HG03558 (cell line): ENCODE results near the gene AGBL5.
"Not testable (repeated sequence)": the region's sequence is repeated elsewhere in the genome, so short reads cannot be mapped to it uniquely, and the experiment has no call there.

ENCODE experiments used
- ATAC-seq: cut with Tn5 transposase; IDR thresholded peaks from one replicate; pipeline ENCODE4 v1.9.1; 2021; ENCODE audit warnings: moderate number of reproducible peaks; ENCODE audit not compliant: unreplicated experiment; ENCODE audit errors: extremely low read depth

AGBL5 gene

DNA sequence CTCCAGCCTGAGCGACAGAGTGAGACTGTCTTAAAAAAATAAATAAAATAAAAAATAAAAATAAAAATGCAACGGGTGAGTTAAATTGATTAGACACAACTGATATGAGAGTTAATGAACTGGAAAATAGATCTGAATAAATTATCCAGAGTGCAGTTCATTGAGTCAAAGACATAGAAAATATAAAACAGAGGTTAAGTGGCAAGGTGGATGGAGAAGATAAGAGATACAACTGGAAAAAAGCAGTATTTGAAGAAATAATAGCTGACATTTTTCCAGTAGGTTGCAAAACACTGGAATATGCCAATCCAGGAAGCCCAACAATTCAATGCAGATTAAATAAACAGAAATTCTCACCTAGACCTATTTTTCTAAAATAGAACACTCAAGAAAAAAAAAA, 56.8 kb downstream of the AGBL5 start:
- no peak for ATAC-seq

DNA sequence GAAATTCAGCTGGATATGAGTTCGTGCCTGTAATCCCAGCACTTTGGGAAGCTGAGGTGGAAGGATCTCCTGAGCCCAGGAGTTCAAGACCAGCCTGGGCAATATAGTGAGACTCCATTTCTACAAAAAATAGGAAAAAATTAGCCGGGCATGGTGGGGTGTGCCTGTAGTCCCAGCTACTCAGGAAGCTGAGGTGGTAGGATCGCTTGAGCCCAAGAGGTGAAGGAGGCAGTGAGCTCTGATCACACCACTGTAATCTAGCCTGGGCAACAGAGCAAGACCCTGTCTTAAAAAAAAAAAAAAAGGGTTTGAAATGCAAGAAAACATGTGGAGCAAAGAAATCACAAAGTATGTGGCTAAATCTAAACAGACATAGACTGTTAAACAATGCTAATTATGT, 57.6 kb downstream of the AGBL5 start:
- no peak for ATAC-seq

DNA sequence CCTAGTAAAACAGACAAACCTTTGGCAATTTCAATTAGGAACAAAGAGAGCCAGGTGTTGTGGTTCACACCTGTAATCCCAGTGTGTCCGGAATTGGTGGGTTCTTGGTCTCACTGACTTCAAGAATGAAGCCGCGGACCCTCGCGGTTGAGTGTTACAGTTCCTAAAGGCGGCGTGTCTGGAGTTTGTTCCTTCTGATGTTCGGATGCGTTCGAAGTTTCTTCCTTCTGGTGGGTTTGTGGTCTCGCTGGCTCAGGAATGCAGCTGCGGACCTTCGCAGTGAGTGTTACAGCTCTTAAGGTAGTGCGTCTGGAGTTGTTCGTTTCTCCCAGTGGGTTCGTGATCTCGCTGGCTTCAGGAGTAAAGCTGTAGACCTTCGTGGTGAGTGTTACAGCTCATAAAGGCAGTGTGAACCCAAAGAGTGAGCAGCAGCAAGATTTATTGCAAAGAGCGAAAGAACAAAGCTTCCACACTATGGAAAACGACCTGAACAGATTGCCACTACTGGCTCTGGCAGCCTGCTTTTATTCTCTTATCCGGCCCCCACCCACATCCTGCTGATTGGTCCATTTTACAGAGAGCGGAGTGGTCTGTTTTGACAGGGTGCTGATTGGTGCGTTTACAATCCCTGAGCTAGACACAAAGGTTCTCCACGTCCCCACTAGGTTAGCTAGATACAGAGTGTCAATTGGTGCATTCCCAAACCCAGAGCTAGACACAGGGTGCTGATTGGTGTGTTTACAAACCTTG, 59.3 kb downstream of the AGBL5 start:
- not testable (repeated sequence) for ATAC-seq

DNA sequence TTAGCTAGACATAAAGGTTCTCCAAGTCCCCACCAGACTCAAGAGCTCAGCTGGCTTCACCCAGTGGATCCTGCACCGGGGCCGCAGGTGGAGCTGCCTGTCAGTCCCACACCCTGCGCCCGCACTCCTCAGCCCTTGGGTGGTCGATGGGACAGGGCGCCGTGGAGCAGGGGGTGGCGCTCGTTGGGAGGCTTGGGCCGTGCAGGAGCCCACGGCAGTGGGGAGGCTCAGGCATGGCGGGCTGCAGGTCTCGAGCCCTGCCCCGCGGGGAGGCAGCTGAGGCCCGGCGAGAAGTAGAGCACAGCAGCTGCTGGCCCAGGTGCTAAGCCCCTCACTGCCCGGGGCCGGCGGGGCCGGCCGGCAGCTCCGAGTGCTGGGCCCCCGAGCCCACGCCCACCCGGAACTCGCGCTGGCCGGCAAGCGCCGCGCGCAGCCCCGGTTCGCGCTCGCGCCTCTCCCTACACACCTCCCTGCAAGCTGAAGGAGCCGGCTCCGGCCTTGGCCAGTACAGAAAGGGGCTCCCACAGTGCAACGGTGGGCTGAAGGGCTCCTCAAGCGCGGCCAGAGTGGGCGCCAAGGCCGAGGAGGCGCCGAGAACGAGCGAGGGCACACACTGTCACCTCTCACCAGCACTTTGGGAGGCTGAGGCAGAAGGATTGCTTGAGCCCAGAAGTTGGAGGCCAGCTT, 60.1 kb downstream of the AGBL5 start:
- ATAC-seq = not testable (repeated sequence)

DNA sequence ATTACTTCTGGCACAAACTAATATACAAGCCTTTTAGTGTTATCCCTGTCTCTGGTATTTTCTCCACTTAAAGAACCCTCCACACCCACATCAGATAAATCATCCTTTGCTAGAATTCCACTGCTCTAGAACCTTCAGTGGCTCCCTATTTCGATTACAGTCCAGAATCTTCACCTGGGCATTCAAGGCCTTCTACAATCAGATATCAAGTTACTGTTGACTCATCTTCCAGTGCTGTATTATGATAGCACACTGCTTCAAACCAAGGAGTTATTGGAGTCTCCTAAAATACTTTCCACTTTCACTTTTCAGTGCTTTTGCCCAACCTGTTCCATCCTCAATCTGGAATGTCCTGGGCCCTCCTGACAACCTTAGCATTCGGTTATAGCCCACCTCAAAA, 64.1 kb downstream of the AGBL5 start:
- ATAC-seq = no peak

DNA sequence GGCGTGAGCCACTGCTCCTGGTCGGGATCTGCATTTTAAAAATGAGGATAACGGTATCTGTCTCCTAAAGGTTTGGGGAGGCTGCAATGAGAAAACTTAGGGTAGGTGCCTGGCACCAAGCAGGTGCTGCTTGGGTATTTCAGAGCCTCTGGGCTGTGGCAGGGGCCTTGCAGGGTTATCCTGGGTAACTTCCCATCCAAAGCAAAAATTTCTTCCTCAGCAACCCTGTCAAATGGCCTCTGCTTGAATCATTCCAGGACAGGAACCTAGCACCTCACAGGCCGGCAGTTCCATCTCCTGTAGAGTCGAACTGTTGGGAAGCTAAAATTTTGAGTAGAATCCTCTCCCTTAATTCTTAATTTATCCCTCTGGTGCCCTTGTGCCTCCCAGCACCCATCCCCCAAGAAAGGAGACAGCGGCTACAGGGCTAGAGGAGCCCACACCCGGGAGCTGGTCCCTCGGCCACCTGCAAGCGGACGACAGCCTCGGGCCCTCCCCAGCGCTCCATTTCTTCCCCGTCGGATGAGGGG, 66.6 kb downstream of the AGBL5 start:
- no peak for ATAC-seq

DNA sequence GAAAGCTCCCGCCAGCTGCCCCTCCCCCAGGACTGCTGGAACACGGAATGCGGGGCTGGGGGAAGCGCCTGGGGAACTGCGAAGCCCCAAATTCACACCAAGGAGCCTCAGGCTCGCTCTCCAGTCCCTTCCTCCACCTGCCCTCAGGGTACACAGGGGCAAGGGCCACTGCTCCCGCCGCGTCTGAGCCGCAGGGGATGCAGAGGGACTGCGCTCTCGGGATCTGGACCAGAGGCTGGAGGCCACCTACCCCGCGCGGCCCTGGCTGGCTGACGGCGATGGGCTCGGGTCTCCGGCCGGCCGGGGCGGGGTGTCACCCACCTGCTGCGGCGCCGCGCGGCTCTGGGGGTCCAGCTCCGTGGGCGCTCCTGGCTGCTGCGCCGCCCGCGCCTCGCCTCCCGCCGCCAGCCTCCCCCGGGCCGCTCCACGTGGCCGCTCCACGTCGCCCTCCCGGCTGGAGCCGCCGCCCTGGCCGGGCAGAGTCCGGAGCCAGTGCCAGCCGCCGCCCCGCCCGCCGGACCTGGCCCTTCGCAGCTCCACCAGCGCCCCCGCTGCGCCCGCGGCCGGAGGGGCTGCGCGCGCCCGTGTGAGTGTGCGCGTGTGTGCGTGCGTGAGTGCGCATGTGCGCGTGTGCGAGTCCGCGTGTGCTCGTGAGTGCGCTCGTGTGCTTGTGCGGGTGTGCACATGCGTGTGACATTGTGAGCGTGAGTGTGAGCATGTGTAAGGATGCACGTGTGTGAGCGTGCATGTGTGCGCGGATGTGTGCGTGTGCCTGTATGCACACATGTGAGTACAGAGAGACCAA, 67.3 kb downstream of the AGBL5 start, which contains the start of gene CGREF1:
TSS of gene CGREF1 (minus strand) at position 604 of the 805 bp plus-strand sequence. CDS start 14,762 bp downstream, outside the sequence.
- no peak for ATAC-seq

DNA sequence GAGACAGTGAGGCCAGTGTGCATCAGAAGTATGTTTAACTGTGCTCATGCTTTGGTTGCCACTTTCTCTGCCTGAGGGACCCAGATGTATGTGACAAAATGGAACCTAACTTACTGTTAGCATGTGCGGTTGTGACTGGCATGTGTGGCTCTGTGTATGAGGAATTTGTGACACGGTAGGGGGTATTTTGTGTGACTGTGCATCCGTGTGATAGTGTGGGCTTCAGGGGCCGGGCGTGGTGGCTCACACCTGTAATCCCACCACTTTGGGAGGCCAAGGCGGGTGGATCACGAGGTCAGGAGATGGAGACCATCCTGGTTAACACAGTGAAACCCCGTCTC, 67.8 kb downstream of the AGBL5 start:
- not testable (repeated sequence) for ATAC-seq
